Measurements from ENCODE around the gene TMEM14B.

DNA sequence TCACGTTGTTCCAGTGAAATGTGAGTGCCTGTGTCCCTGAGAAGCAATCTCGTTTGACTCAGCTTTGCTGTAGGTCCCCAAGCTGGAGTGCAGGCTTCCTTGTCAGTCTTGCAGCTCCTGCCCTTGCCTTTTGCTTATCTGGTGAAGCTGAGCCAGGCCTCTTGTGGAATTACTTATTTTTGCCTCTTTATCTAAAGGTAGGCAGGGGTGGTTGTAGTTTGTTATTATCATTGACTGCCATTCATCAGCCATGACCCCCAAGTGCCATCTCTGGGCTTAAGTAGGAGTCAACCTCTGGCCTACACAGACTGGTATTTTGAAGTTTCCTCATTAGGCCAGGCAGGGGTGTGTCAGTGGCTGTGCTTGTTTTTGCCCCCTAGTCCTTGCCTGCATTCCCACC, 2.1 kb downstream of the TMEM14B start:
- TF ChIP-seq POLR2A (IDR thresholded peaks at IDR 0.05) (no peak), EP300 (IDR thresholded peaks at IDR 0.05) (no peak)
- TF ChIP-seq, protein P1, sequence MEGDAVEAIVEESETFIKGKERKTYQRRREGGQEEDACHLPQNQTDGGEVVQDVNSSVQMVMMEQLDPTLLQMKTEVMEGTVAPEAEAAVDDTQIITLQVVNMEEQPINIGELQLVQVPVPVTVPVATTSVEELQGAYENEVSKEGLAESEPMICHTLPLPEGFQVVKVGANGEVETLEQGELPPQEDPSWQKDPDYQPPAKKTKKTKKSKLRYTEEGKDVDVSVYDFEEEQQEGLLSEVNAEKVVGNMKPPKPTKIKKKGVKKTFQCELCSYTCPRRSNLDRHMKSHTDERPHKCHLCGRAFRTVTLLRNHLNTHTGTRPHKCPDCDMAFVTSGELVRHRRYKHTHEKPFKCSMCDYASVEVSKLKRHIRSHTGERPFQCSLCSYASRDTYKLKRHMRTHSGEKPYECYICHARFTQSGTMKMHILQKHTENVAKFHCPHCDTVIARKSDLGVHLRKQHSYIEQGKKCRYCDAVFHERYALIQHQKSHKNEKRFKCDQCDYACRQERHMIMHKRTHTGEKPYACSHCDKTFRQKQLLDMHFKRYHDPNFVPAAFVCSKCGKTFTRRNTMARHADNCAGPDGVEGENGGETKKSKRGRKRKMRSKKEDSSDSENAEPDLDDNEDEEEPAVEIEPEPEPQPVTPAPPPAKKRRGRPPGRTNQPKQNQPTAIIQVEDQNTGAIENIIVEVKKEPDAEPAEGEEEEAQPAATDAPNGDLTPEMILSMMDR (IDR thresholded peaks at IDR 0.05) = no peak
